ENCODE results near the gene CAMK2B.

The CAMK2B gene

DNA sequence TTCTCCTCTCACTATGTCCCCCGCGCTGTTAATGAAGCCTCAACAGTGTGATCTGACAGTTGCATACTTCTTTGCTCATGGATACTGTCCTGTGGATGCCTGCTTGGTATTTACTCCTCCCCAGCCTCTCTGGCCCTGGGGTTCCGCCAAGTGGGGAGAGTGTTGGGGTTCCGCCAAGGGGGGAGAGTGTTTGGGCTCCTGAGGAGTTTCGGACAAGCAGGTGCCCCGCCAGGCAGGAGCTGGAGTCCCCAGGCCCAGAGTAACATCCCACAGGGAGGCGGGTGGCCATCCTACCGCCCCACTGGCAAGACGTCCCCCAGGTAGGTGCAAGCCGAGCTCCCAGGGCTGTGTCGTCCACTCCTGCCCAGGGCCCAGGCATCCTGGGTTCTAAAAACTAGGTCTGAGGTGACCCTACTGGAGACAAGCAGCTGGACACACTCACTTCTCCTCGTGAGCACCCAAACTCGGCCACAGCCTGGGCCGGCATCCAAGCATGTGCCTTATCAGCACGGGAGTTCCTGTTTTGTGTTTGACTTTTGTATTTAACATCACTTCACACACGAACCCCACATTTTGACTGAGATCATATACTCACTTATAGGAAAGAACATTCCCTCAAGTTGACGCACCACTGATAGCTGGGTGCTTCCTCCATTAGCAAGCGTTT, 34.2 kb downstream of the CAMK2B start:
- Histone ChIP-seq H3K4me1 (ENCODE audit: control insufficient read depth, low read length) (no peaks in the 10 kb centered on the region), H3K4me3 (ENCODE audit: low read length) (no peak overlapping the region), H3K36me3 (ENCODE audit: control insufficient read depth, low read length) (no peaks in the 10 kb centered on the region), H3K4me2 (ENCODE audit: low read length) (no peak overlapping the region), H3K9me3 (ENCODE audit: control insufficient read depth, insufficient read depth, low read length) (no peaks in the 10 kb centered on the region), H3F3A (ENCODE audit: control insufficient read depth, insufficient read depth) (no peaks in the 10 kb centered on the region), H3K9me2 (replicated peaks; ENCODE audit: control insufficient read depth, low read length) (no peaks in the 10 kb centered on the region), H3K27ac (ENCODE audit: low read depth, low read length) (no peak overlapping the region), H3K27me3 (ENCODE audit: control insufficient read depth, low read length) (peaks cover 43% of the 10 kb centered on the region), H3K79me2 (ENCODE audit: control insufficient read depth, low read length) (no peaks in the 10 kb centered on the region), H4K20me1 (ENCODE audit: control insufficient read depth, insufficient read depth, low read depth, low read length) (no peaks in the 10 kb centered on the region)
- TF ChIP-seq EZH2phosphoT487 (IDR thresholded peaks at IDR 0.05; ENCODE audit: borderline replicate concordance, low read length) = no peak
- TF ChIP-seq, protein P1, sequence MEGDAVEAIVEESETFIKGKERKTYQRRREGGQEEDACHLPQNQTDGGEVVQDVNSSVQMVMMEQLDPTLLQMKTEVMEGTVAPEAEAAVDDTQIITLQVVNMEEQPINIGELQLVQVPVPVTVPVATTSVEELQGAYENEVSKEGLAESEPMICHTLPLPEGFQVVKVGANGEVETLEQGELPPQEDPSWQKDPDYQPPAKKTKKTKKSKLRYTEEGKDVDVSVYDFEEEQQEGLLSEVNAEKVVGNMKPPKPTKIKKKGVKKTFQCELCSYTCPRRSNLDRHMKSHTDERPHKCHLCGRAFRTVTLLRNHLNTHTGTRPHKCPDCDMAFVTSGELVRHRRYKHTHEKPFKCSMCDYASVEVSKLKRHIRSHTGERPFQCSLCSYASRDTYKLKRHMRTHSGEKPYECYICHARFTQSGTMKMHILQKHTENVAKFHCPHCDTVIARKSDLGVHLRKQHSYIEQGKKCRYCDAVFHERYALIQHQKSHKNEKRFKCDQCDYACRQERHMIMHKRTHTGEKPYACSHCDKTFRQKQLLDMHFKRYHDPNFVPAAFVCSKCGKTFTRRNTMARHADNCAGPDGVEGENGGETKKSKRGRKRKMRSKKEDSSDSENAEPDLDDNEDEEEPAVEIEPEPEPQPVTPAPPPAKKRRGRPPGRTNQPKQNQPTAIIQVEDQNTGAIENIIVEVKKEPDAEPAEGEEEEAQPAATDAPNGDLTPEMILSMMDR (IDR thresholded peaks at IDR 0.05; ENCODE audit: low read depth, low read length, poor library complexity, severe bottlenecking) = no peak

DNA sequence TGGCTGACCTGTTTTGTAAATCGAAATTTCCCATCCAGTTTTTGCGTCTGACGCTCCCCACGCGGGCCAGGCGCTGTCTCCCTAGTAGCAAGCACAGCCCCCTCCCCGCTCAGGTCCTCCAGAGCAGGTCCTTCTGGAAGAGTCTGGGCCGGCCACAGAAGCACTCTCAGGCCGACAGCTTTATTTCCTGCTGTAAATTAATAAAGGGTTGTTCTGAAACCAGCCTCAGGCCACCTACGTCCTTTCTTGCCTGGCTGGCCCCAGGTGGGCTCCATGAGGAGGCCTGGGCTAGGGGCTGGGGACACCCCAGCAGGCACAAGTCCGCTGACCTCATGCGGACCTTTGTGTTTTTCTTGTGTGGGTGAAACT, 35.2 kb downstream of the CAMK2B start:
- Histone ChIP-seq H3K4me2 (ENCODE audit: low read length) (no peak overlapping the region), H3K36me3 (ENCODE audit: control insufficient read depth, low read length) (no peaks in the 10 kb centered on the region), H3K9me2 (replicated peaks; ENCODE audit: control insufficient read depth, low read length) (no peaks in the 10 kb centered on the region), H3F3A (ENCODE audit: control insufficient read depth, insufficient read depth) (no peaks in the 10 kb centered on the region), H3K9me3 (ENCODE audit: control insufficient read depth, insufficient read depth, low read length) (no peaks in the 10 kb centered on the region), H3K27ac (ENCODE audit: low read depth, low read length) (no peak overlapping the region), H3K4me3 (ENCODE audit: low read length) (no peak overlapping the region), H3K4me1 (ENCODE audit: control insufficient read depth, low read length) (no peaks in the 10 kb centered on the region), H4K20me1 (ENCODE audit: control insufficient read depth, insufficient read depth, low read depth, low read length) (no peaks in the 10 kb centered on the region), H3K27me3 (ENCODE audit: control insufficient read depth, low read length) (peaks cover 33% of the 10 kb centered on the region), H3K79me2 (ENCODE audit: control insufficient read depth, low read length) (no peaks in the 10 kb centered on the region)
- TF ChIP-seq, protein P1 (IDR thresholded peaks at IDR 0.05; ENCODE audit: low read depth, low read length, poor library complexity, severe bottlenecking) = no peak
- TF ChIP-seq EZH2phosphoT487 (IDR thresholded peaks at IDR 0.05; ENCODE audit: borderline replicate concordance, low read length) = no peak

DNA sequence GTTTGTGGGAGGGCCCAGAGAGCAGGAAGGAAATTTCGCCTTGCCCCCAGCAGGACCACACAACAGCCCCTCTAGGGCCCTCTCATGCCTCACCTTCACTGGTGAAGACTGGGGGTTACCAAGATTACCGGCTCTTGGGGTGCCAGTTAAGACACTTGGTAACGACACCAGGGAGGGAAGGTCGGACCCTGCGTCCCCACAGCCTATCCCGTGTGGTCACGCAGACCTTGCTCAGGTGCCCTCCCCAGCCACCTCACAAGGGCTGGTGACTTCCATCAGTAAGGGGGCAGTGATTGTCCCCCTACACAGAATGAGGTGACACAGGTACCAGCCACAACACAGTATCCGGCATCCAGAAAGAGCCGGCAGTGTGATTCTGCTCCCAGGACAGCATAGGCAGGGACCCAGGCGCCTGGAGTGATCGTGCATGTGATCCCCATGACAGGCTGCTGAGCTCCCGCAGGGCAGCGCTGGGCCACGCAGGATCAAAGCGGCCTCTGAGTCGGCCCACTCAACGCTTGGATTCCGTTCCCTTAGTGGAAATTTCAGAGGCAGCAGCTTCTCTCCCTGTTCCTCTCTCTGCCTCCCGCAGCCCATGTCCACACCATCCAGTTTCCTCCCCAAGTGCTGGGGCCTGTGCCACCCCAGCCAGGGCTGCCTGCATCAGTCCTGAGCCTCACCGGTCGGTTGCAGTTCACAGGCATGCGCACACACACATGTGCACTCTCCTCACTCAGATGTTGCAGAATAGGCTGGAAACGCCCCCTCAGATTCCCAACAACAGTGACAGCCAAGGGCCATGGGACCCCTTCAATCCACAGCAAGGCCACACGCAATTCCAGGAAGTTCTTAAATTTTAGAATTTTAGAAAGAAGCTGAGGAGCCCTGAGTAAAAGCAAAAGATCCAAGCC, 35.8 kb downstream of the CAMK2B start:
- Histone ChIP-seq H3F3A (ENCODE audit: control insufficient read depth, insufficient read depth) (no peaks in the 10 kb centered on the region), H3K9me3 (ENCODE audit: control insufficient read depth, insufficient read depth, low read length) (no peaks in the 10 kb centered on the region), H3K27me3 (ENCODE audit: control insufficient read depth, low read length) (peaks cover 27% of the 10 kb centered on the region), H3K79me2 (ENCODE audit: control insufficient read depth, low read length) (no peaks in the 10 kb centered on the region), H4K20me1 (ENCODE audit: control insufficient read depth, insufficient read depth, low read depth, low read length) (0 out of 2 replicates have a peak, but pooled peaks cover 3% of the 10 kb centered on the region), H3K4me2 (ENCODE audit: low read length) (no peak overlapping the region), H3K27ac (ENCODE audit: low read depth, low read length) (no peak overlapping the region), H3K36me3 (ENCODE audit: control insufficient read depth, low read length) (no peaks in the 10 kb centered on the region), H3K4me1 (ENCODE audit: control insufficient read depth, low read length) (no peaks in the 10 kb centered on the region), H3K4me3 (ENCODE audit: low read length) (no peak overlapping the region), H3K9me2 (replicated peaks; ENCODE audit: control insufficient read depth, low read length) (no peaks in the 10 kb centered on the region)
- TF ChIP-seq, protein P1 (IDR thresholded peaks at IDR 0.05; ENCODE audit: low read depth, low read length, poor library complexity, severe bottlenecking) = no peak
- TF ChIP-seq EZH2phosphoT487 (IDR thresholded peaks at IDR 0.05; ENCODE audit: borderline replicate concordance, low read length) = no peak
